ENCODE measurements around the gene ZBTB40. TPM values are rescaled to one million over a fixed set of nuclear protein-coding genes. Genes with fewer than 3 reads are reported as not detected.

The ZBTB40 gene
- total and polyA plus RNA-seq, 4 donors, result 2.1 to 11.2 (median 4.6) TPM

GRCh38 chr1:22579541-22580155 lies 128.0 kb downstream of the ZBTB40 start:
- H3K9me3 ChIP-seq (ENCODE audit: control insufficient read depth in 4 of 4, low read length in 3 of 4), result no peaks in the 10 kb centered on the region
- WGBS, result 46% methylated on average over 7 of the region's 7 CpGs

More at GRCh38 chr1:22579541-22580155, 128.0 kb downstream of the ZBTB40 start:
- Histone ChIP-seq H3K27ac (ENCODE audit: low read depth in 1 of 2, low read length in 2 of 2) (no peak overlapping the region), H3K27me3 (ENCODE audit: control insufficient read depth in 4 of 4, insufficient read depth in 4 of 4, low read length in 3 of 4) (peaks cover 0 to 2% (median 0%) of the 10 kb centered on the region in 4 donors), H3K4me3 (ENCODE audit: low read depth in 1 of 3, low read length in 3 of 3) (no peak overlapping the region), H3K9ac (ENCODE audit: low read depth in 1 of 2, low read length in 2 of 2) (no peak overlapping the region), H3K4me1 (ENCODE audit: control insufficient read depth in 4 of 4, insufficient read depth in 4 of 4, low read length in 3 of 4) (no peaks in the 10 kb centered on the region), H3K36me3 (ENCODE audit: control insufficient read depth in 4 of 4, insufficient read depth in 3 of 4, low read depth in 1 of 4, low read length in 3 of 4) (no peaks in the 10 kb centered on the region)
- TF ChIP-seq EGR1 (IDR thresholded peaks at IDR 0.05; ENCODE audit: low read depth in 2 of 2) (no peak), SP1 (IDR thresholded peaks at IDR 0.05) (no peak), ATF3 (IDR thresholded peaks at IDR 0.05) (no peak), GABPA (IDR thresholded peaks at IDR 0.05 in 1 of 2, conservative IDR thresholded peaks at IDR 0.05 in 1 of 2) (no peak), RXRA (IDR thresholded peaks at IDR 0.05) (no peak), FOXA2 (IDR thresholded peaks at IDR 0.05) (no peak), FOXA1 (IDR thresholded peaks at IDR 0.05) (no peak), REST (IDR thresholded peaks at IDR 0.05) (no peak), NR2F2 (IDR thresholded peaks at IDR 0.05) (no peak), JUND (IDR thresholded peaks at IDR 0.05) (no peak), YY1 (IDR thresholded peaks at IDR 0.05) (no peak), ZBTB33 (IDR thresholded peaks at IDR 0.05) (no peak), RAD21 (IDR thresholded peaks at IDR 0.05) (no peak), HNF4A (conservative IDR thresholded peaks at IDR 0.05) (no peak), TAF1 (conservative IDR thresholded peaks at IDR 0.05) (no peak), HNF4G (IDR thresholded peaks at IDR 0.05) (no peak)
- TF ChIP-seq, protein P1, sequence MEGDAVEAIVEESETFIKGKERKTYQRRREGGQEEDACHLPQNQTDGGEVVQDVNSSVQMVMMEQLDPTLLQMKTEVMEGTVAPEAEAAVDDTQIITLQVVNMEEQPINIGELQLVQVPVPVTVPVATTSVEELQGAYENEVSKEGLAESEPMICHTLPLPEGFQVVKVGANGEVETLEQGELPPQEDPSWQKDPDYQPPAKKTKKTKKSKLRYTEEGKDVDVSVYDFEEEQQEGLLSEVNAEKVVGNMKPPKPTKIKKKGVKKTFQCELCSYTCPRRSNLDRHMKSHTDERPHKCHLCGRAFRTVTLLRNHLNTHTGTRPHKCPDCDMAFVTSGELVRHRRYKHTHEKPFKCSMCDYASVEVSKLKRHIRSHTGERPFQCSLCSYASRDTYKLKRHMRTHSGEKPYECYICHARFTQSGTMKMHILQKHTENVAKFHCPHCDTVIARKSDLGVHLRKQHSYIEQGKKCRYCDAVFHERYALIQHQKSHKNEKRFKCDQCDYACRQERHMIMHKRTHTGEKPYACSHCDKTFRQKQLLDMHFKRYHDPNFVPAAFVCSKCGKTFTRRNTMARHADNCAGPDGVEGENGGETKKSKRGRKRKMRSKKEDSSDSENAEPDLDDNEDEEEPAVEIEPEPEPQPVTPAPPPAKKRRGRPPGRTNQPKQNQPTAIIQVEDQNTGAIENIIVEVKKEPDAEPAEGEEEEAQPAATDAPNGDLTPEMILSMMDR (IDR thresholded peaks at IDR 0.05; ENCODE audit: low read depth, low read length, missing input control), result no peak
- TF ChIP-seq, protein P2, sequence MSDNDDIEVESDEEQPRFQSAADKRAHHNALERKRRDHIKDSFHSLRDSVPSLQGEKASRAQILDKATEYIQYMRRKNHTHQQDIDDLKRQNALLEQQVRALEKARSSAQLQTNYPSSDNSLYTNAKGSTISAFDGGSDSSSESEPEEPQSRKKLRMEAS (IDR thresholded peaks at IDR 0.05), result no peak
- DNase-seq (ENCODE audit: low spot score), result no peak

Other genes with a start within 250 kb of the ZBTB40 start
- not detected for gene EPHA8, start 111.6 kb downstream of the ZBTB40 start, total RNA-seq
- not detected for gene EPHA8, start 111.6 kb downstream of the ZBTB40 start, polyA plus RNA-seq
- 100 to 1,000 TPM in 1 of 2 donors, 10 to 100 TPM in 1; 73.0 to 113 TPM for gene C1QA, start 184.8 kb downstream of the ZBTB40 start, total RNA-seq
- gene C1QA, start 184.8 kb downstream of the ZBTB40 start, polyA plus RNA-seq, result 100 to 1,000 TPM in 1 of 2 donors, 10 to 100 TPM in 1; 76.2 to 243 TPM
- 100 to 1,000 TPM in 1 of 2 donors, 10 to 100 TPM in 1; 57.6 to 151 TPM for gene C1QC, start 191.8 kb downstream of the ZBTB40 start, total RNA-seq
- gene C1QC, start 191.8 kb downstream of the ZBTB40 start, polyA plus RNA-seq, result 100 to 1,000 TPM in 1 of 2 donors, 10 to 100 TPM in 1; 52.9 to 242 TPM
- gene C1QB, start 201.4 kb downstream of the ZBTB40 start, total RNA-seq, result 100 to 1,000 TPM; 112 to 174 TPM
- gene C1QB, start 201.4 kb downstream of the ZBTB40 start, polyA plus RNA-seq, result 100 to 1,000 TPM in 1 of 2 donors, 10 to 100 TPM in 1; 93.9 to 335 TPM